Stimulated activated CD8-positive, alpha-beta memory T cell treated with anti-CD3 and anti-CD28 coated beads, Interleukin-15, amount 100 ng/mL, for 24 hours (primary cell): Measurements from ENCODE around the gene KIF2C.
"Not testable (repeated sequence)": the region's sequence is repeated elsewhere in the genome, so short reads cannot be mapped to it uniquely, and the experiment has no call there.

ENCODE experiments used
- DNase-seq: peaks from one replicate; pipeline ENCODE4 v3.0.0-alpha.2; 2020; ENCODE audit warnings: low read depth

The KIF2C gene

DNA sequence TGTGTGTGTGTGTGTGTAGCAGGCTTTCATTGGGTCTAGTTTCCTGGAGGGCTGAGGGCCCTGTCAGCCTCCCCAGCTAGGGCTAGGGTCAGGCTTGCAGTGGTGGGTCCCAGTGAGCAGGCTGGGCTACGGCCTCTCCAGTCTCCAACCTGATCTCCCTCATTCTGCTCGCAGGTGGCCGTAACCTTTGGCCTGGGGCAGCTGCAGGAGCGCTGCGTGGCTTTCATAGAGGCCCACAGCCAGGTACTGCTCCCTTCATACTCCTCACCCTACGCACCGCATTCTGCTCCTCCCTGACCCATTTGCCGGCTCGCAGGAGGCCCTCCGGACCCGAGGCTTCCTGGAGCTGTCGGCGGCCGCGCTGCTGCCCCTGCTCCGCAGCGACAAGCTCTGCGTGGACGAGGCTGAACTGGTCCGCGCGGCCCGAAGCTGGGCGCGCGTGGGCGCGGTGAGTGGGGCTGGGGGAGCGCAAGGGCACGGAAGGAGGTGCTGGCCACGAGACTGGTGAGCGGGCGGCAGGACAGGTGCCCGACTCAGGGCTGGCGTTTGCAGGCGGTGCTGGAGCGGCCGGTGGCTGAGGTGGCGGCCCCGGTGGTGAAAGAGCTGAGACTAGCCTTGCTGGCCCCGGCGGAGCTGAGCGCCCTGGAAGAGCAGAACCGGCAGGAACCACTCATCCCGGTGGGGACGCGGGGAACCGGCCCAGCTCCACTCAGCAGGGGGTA is 73.3 kb downstream of the KIF2C start:
- DNase-seq: no peak

DNA sequence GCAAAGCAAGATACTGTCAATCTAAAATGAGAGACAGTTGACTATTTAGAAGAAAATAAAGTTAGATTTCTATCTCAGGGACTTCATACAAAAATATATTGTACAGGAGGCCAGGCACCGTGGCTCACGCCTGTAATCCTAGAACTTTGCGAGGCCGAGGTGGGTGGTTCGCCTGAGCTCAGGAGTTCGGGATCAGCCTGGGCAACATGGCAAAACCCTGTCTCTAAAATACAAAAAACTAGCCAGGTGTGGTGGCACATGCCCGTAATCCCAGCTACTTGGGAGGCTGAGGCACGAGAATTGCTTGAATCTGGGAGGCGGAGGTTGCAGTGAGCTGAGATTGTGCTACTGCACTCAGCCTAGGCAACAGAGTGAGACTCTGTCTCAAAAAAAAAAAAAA is 76.3 kb downstream of the KIF2C start:
- DNase-seq: not testable (repeated sequence)

DNA sequence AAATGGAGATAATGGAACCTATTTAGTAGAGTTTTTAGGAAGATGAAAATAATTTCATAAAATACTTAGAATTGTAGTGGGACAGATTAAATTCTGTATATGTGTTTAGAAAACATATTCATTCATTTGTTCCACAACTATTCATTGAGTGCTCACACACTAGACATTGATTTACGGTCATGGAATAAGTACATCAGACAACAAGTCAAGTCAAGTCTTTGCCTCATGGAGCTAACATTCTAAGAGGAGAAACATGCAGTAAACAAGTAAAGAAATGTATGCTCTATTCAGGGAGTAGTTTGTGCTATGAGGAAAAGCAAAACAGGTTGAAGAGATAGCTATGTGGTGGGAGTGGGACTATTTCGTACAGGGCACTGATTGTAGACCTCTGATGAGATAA is 77.7 kb downstream of the KIF2C start:
- no peak for DNase-seq
